SH-SY5Y (cell line): ENCODE results near the gene NOX4.

ENCODE experiments used
- GATA2 ChIP-seq: IDR thresholded peaks from 2 replicates; pipeline ENCODE4 v1.6.1; 2011; ENCODE audit warnings: mild to moderate bottlenecking, low read depth, low read length
- GATA3 ChIP-seq: IDR thresholded peaks from 2 replicates; pipeline ENCODE4 v1.6.1; 2011; ENCODE audit warnings: low read depth, mild to moderate bottlenecking, low read length, moderate library complexity

- TF ChIP-seq GATA2 (no peak), GATA3 (no peak)
Measured at GRCh38 chr11:89420981-89421380, 70.2 kb downstream of the NOX4 start.
